Esophagus muscularis mucosa (tissue), 4 donors: ENCODE data around the gene FMN2. TPM values are rescaled to one million over a fixed set of nuclear protein-coding genes. Genes with fewer than 3 reads are reported as not detected.

Experiments
- DNase-seq: peaks from one replicate; pipeline ENCODE4 v3.0.0-alpha.2; 2017; ENCODE audit errors: extremely low spot score
- H3K27ac ChIP-seq, 4 donors: fragments of 200-600 bp; sonication (generic); replicated peaks in 1 of 4; 1 replicate in 3 of 4; 2 replicates in 1 of 4; pipeline ENCODE4 v1.5.1; 2016 to 2019; ENCODE audit warnings: mild to moderate bottlenecking in 1 of 4
- H3K27me3 ChIP-seq, 4 donors: fragments of 200-600 bp; sonication (generic); one replicate each; pipeline versions ENCODE4 v1.5.1 to v1.6.0; 2016 to 2019
- H3K36me3 ChIP-seq, 4 donors: fragments of 200-600 bp; sonication (generic); one replicate each; pipeline ENCODE4 v1.5.1; 2016 to 2019
- H3K4me1 ChIP-seq, 4 donors: fragments of 200-600 bp; sonication (generic); one replicate each; pipeline ENCODE4 v1.5.1; 2016 to 2019
- H3K4me3 ChIP-seq, 4 donors: fragments of 200-600 bp; sonication (generic); 1 replicate in 2 of 4; 2 replicates in 2 of 4; pipeline ENCODE4 v1.5.1; 2016 to 2019; ENCODE audit warnings: mild to moderate bottlenecking in 4 of 4, moderate library complexity in 1 of 4
- H3K9me3 ChIP-seq, 4 donors: fragments of 200-600 bp; sonication (generic); 1 replicate in 3 of 4; 2 replicates in 1 of 4; pipeline ENCODE4 v1.5.1; 2016 to 2019
- CTCF ChIP-seq, 3 experiments: fragments of 200-600 bp in 2 of 3; fragments of 450-650 bp in 1 of 3; sonication (generic) in 2 of 3; IDR thresholded peaks; one replicate each; pipeline ENCODE4 v1.5.1; 2017 to 2019; ENCODE audit warnings: antibody characterized with exemption in 3 of 3, mild to moderate bottlenecking in 2 of 3, moderate library complexity in 1 of 3
- EP300 ChIP-seq: sonication (generic); formaldehyde crosslinking; IDR thresholded peaks from one replicate; pipeline ENCODE4 v1.6.1; 2017; ENCODE audit warnings: antibody characterized with exemption
- POLR2A ChIP-seq: fragments of 450-650 bp; IDR thresholded peaks from one replicate; pipeline ENCODE4 v1.6.1; 2017; ENCODE audit warnings: antibody characterized with exemption, moderate library complexity, mild to moderate bottlenecking, low read depth
- POLR2AphosphoS5 ChIP-seq, 2 donors: sonication (generic); formaldehyde crosslinking; IDR thresholded peaks; one replicate each; pipeline ENCODE4 v1.6.1; 2017; ENCODE audit warnings: antibody characterized with exemption in 2 of 2
- WGBS: methylation state at CpG from one replicate; pipeline ENCODE4 v1.1.5; 2018; 5-methylcytosine and 5-hydroxymethylcytosine counted together
- intact Hi-C: fragments of 100-400 bp; cut with DNase I; formaldehyde crosslinking; loops from one replicate; pipeline ENCODE4 v1.15.1; 2023
- total RNA-seq, 4 donors: library from RNA; depleted of rRNA; stranded (reverse); fragments of >200 nt; gene quantifications; one replicate each; pipeline versions ENCODE4 v1.1.0 to v1.2.1, GENCODE V29; 2016

The FMN2 gene
- total RNA-seq, 4 donors from 2014 or later: 0.32 to 2.5 (median 1.4) TPM

GRCh38 chr1:240104672-240105071 lies 13.0 kb downstream of the FMN2 start:
- no peaks in the 10 kb centered on the region for H3K9me3 ChIP-seq
- no peaks in the 10 kb centered on the region for H3K4me1 ChIP-seq
- H3K27me3 ChIP-seq: no peaks in the 10 kb centered on the region
- DNase-seq: no peak
- 71% methylated on average over 2 of the region's 2 CpGs for WGBS
- no peak overlapping the region for H3K4me3 ChIP-seq
- H3K36me3 ChIP-seq: no peaks in the 10 kb centered on the region
- intact Hi-C loops: no loop called here
- TF ChIP-seq EP300 (no peak), POLR2AphosphoS5 (IDR thresholded peaks at IDR 0.05) (no peak), CTCF (IDR thresholded peaks at IDR 0.05) (no peak), POLR2A (no peak)
- H3K27ac ChIP-seq: no peak overlapping the region

GRCh38 chr1:240107058-240107684 lies 15.5 kb downstream of the FMN2 start:
- Histone ChIP-seq H3K9me3 (no peaks in the 10 kb centered on the region), H3K4me3 (no peak overlapping the region), H3K27ac (no peak overlapping the region), H3K27me3 (no peaks in the 10 kb centered on the region), H3K36me3 (no peaks in the 10 kb centered on the region), H3K4me1 (no peaks in the 10 kb centered on the region)
- no peak for DNase-seq
- TF ChIP-seq EP300: no peak
- TF ChIP-seq CTCF (IDR thresholded peaks at IDR 0.05): no peak
- TF ChIP-seq POLR2AphosphoS5 (IDR thresholded peaks at IDR 0.05): no peak
- no peak for TF ChIP-seq POLR2A
- 33% methylated on average over 3 of the region's 3 CpGs for WGBS
- intact Hi-C loops: no loop called here

- WGBS: 89% methylated on average over 2 of the region's 2 CpGs
- TF ChIP-seq CTCF (IDR thresholded peaks at IDR 0.05): no peak
- no peak for TF ChIP-seq POLR2A
- TF ChIP-seq POLR2AphosphoS5 (IDR thresholded peaks at IDR 0.05): no peak
- TF ChIP-seq EP300: no peak
- Histone ChIP-seq H3K27ac (no peak overlapping the region), H3K9me3 (no peaks in the 10 kb centered on the region), H3K4me1 (no peaks in the 10 kb centered on the region), H3K4me3 (no peak overlapping the region), H3K27me3 (no peaks in the 10 kb centered on the region), H3K36me3 (no peaks in the 10 kb centered on the region)
- DNase-seq: no peak
- intact Hi-C loops: no loop called here
Observed at GRCh38 chr1:240109130-240109529, 17.4 kb downstream of the FMN2 start.

GRCh38 chr1:240109920-240110636 lies 18.4 kb downstream of the FMN2 start:
- Histone ChIP-seq H3K27ac (no peak overlapping the region), H3K4me3 (no peak overlapping the region), H3K9me3 (no peaks in the 10 kb centered on the region), H3K4me1 (no peaks in the 10 kb centered on the region), H3K27me3 (no peaks in the 10 kb centered on the region), H3K36me3 (no peaks in the 10 kb centered on the region)
- WGBS: 73% methylated on average over 5 of the region's 5 CpGs
- TF ChIP-seq POLR2AphosphoS5 (IDR thresholded peaks at IDR 0.05) (no peak), EP300 (no peak), CTCF (IDR thresholded peaks at IDR 0.05) (no peak), POLR2A (no peak)
- intact Hi-C loops: no loop called here
- no peak for DNase-seq
